Transverse colon (tissue), 4 donors: Measurements from ENCODE around the gene IQGAP1. TPM values are rescaled to one million over a fixed set of nuclear protein-coding genes. Genes with fewer than 3 reads are reported as not detected.

ENCODE experiments used
- DNase-seq: peaks from one replicate; pipeline ENCODE4 v3.0.0-alpha.2; 2019
- H3K27ac ChIP-seq, 4 donors: fragments of 200-600 bp; sonication (generic); 2 replicates each; pipeline ENCODE4 v1.5.1; 2016 to 2018; ENCODE audit warnings: inconsistent platforms in 4 of 4
- H3K27me3 ChIP-seq: fragments of 200-600 bp; sonication (generic); 2 replicates; pipeline ENCODE4 v1.5.1; 2017; ENCODE audit warnings: inconsistent platforms
- H3K36me3 ChIP-seq, 4 donors: fragments of 200-600 bp; sonication (generic); 2 replicates each; pipeline ENCODE4 v1.5.1; 2017 to 2019; ENCODE audit warnings: inconsistent platforms in 4 of 4
- H3K4me1 ChIP-seq, 4 donors: fragments of 200-600 bp; sonication (generic); 2 replicates each; pipeline ENCODE4 v1.5.1; 2017 to 2020; ENCODE audit warnings: inconsistent platforms in 4 of 4
- H3K4me3 ChIP-seq, 4 donors: fragments of 200-600 bp; sonication (generic); 1 replicate in 1 of 4; 2 replicates in 3 of 4; pipeline versions ENCODE4 v1.5.1 to v1.6.1; 2017 to 2019; ENCODE audit warnings: inconsistent platforms in 4 of 4
- H3K9me3 ChIP-seq, 2 donors: fragments of 200-600 bp; sonication (generic); 2 replicates each; pipeline ENCODE4 v1.5.1; 2017 to 2019; ENCODE audit warnings: inconsistent platforms in 2 of 2
- CTCF ChIP-seq, 5 experiments: fragments of 200-600 bp in 3 of 5; fragments of 450-650 bp in 2 of 5; sonication (generic) in 3 of 5; IDR thresholded peaks; 1 replicate in 2 of 5; 2 replicates in 3 of 5; pipeline ENCODE4 v1.5.1; 2016 to 2017; ENCODE audit warnings: antibody characterized with exemption in 5 of 5, inconsistent platforms in 3 of 5, mild to moderate bottlenecking in 2 of 5, moderate library complexity in 1 of 5
- EP300 ChIP-seq: sonication (generic); formaldehyde crosslinking; IDR thresholded peaks from one replicate; pipeline ENCODE4 v1.6.1; 2017; ENCODE audit warnings: antibody characterized with exemption, low read depth
- POLR2A ChIP-seq: fragments of 450-650 bp; IDR thresholded peaks from one replicate; pipeline ENCODE4 v1.6.1; 2016; ENCODE audit warnings: antibody characterized with exemption, mild to moderate bottlenecking, moderate library complexity
- POLR2AphosphoS5 ChIP-seq, 3 donors: sonication (generic); formaldehyde crosslinking; IDR thresholded peaks; one replicate each; pipeline ENCODE4 v1.6.1; 2016; ENCODE audit warnings: antibody characterized with exemption in 3 of 3
- WGBS, 2 donors: methylation state at CpG; one replicate each; pipeline ENCODE4 v1.1.5; 2018; ENCODE audit warnings: low coverage in 1 of 2; 5-methylcytosine and 5-hydroxymethylcytosine counted together
- in situ Hi-C, 4 donors: fragments of 200-750 bp; cut with MboI; loops; one replicate each; pipeline versions ENCODE4 v1.15.0 to v1.15.1; 2017; ENCODE audit warnings: low sequenced_read_pairs in 3 of 4, low pct_ligation_motif_present in 1 of 4, low pct_unique_long_range_greater_than_20kb in 1 of 4
- intact Hi-C: fragments of 100-400 bp; cut with DNase I; formaldehyde crosslinking; loops from one replicate; pipeline ENCODE4 v1.15.1; 2023; ENCODE audit warnings: low total_unique reads
- total RNA-seq, 4 donors: library from RNA; depleted of rRNA; stranded (reverse); fragments of >200 nt; gene quantifications; one replicate each; pipeline ENCODE4 v1.1.0, GENCODE V29; 2016

The IQGAP1 gene
- total RNA-seq, 4 donors from 2014 or later, result 82.8 to 354 (median 282) TPM

GRCh38 chr15:90422043-90422442, 34.0 kb downstream of the IQGAP1 start:
- H3K9me3 ChIP-seq, result no peaks in the 10 kb centered on the region
- TF ChIP-seq EP300 (no peak), POLR2AphosphoS5 (IDR thresholded peaks at IDR 0.05) (no peak), POLR2A (no peak)
- 63 to 67% methylated on average over 2 of the region's 2 CpGs for WGBS, 2 donors
- no peaks in the 10 kb centered on the region for H3K27me3 ChIP-seq
- in situ Hi-C loops (no loop called here), intact Hi-C loops (no loop called here)
- peaks cover 0 to 3% (median 0%) of the 10 kb centered on the region in 4 donors for H3K36me3 ChIP-seq
- peaks cover 58 to 90% (median 69%) of the 10 kb centered on the region in 4 donors for H3K4me1 ChIP-seq
- peak overlapping the region in 1 of 4 donors; percentile 76 for H3K27ac ChIP-seq
- no peak overlapping the region for H3K4me3 ChIP-seq
- DNase-seq, result no peak

DNA sequence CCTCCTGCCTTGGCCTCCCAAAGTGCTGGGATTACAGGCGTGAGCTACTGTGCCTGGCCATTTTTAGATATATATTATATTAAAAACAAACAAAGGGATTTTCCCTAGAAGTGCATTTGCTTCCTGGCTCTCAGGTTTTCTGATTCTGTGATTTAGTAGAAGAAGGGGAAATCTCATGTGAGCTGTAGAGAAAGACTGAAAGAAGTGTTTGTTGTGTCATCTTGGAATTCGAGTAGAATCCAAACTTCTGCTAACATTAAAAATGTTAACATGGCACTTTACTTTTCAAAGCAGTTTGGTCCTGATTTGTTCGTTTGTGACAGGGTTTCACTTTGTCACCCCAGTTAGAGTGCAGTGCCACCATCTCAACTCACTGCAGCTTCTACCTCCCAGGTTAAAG, 34.9 kb downstream of the IQGAP1 start:
- H3K36me3 ChIP-seq, result peaks cover 0 to 7% (median 3%) of the 10 kb centered on the region in 4 donors
- 40 to 58% methylated on average over 3 of the region's 3 CpGs for WGBS, 2 donors
- in situ Hi-C loops, result no loop called here
- TF ChIP-seq CTCF (IDR thresholded peaks at IDR 0.05) (no peak), EP300 (no peak), POLR2A (no peak), POLR2AphosphoS5 (IDR thresholded peaks at IDR 0.05) (no peak)
- no peak overlapping the region for H3K4me3 ChIP-seq
- no peak for DNase-seq
- no peaks in the 10 kb centered on the region for H3K27me3 ChIP-seq
- H3K27ac ChIP-seq, result no peak overlapping the region
- intact Hi-C loops, result no loop called here
- peaks cover 58 to 97% (median 68%) of the 10 kb centered on the region in 4 donors for H3K4me1 ChIP-seq
- no peaks in the 10 kb centered on the region for H3K9me3 ChIP-seq

DNA sequence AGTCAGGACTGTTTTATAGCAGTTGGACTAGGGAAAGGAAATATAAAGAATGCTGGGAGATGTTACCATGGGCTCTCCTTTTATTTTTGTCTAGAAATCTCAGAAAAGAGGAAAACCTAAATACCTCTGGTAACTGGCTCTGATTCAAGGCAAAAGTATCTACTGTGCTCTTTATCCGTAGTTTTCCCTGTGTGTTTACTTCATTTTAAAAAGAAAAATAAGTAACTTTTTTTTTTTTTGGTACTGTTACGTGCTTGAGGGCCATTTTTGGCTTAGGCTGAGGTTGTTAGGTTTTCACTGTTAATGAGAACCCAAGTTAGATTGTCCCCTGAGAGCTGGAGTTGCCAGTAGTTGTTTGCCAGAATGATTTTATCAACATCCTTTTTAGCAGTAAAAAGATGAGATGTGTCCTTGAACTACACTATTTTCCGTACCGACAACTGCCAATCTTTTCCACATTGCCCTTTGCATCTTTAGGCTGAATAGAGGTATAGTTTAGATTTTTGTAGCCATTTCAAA, 35.8 kb downstream of the IQGAP1 start:
- no peak for DNase-seq
- TF ChIP-seq POLR2A (no peak), POLR2AphosphoS5 (IDR thresholded peaks at IDR 0.05) (no peak), CTCF (IDR thresholded peaks at IDR 0.05) (no peak), EP300 (no peak)
- 62 to 63% methylated on average over 4 of the region's 4 CpGs for WGBS, 2 donors
- no peaks in the 10 kb centered on the region for H3K27me3 ChIP-seq
- peaks cover 0 to 7% (median 3%) of the 10 kb centered on the region in 4 donors for H3K36me3 ChIP-seq
- intact Hi-C loops, result no loop called here
- no peak overlapping the region for H3K4me3 ChIP-seq
- H3K4me1 ChIP-seq, result peaks cover 50 to 88% (median 59%) of the 10 kb centered on the region in 4 donors
- no peaks in the 10 kb centered on the region for H3K9me3 ChIP-seq
- peak overlapping the region in 1 of 4 donors; percentile 2 for H3K27ac ChIP-seq
- in situ Hi-C loops, result no loop called here

- Histone ChIP-seq H3K4me3 (no peak overlapping the region), H3K4me1 (peaks cover 32 to 68% (median 40%) of the 10 kb centered on the region in 4 donors), H3K9me3 (no peaks in the 10 kb centered on the region), H3K27me3 (no peaks in the 10 kb centered on the region), H3K36me3 (peaks cover 0 to 13% (median 6%) of the 10 kb centered on the region in 4 donors), H3K27ac (peak overlapping the region in 3 of 4 donors; percentile 8 to 37 (median 18))
- in situ Hi-C loops (no loop called here), intact Hi-C loops (no loop called here)
- no peak for TF ChIP-seq POLR2A
- TF ChIP-seq EP300, result no peak
- no peak for TF ChIP-seq CTCF (IDR thresholded peaks at IDR 0.05)
- TF ChIP-seq POLR2AphosphoS5 (IDR thresholded peaks at IDR 0.05), result no peak
- WGBS, 2 donors, result 76% methylated on average over 2 of the region's 2 CpGs; no CpG with 5 or more reads in 1 of the 2 donors
- no peak for DNase-seq
Measured at GRCh38 chr15:90425726-90426346, 37.8 kb downstream of the IQGAP1 start.
